GM15510 (cell line): ENCODE results near the gene FGFR3.

Experiments used
- POLR2A ChIP-seq: IDR thresholded peaks from 3 replicates; pipeline ENCODE4 v1.6.1; 2011; ENCODE audit warnings: borderline replicate concordance; ENCODE audit not compliant: insufficient read length; ENCODE audit errors: extremely low read depth

FGFR3 gene

GRCh38 chr4:1787411-1788077 lies 5.5 kb upstream of the FGFR3 start:
- TF ChIP-seq POLR2A = no peak

GRCh38 chr4:1788254-1788973 lies 4.7 kb upstream of the FGFR3 start:
- TF ChIP-seq POLR2A = no peak

- no peak for TF ChIP-seq POLR2A
Measured at GRCh38 chr4:1789552-1789951, 3.5 kb upstream of the FGFR3 start.

GRCh38 chr4:1790005-1790404 lies 3.1 kb upstream of the FGFR3 start:
- no peak for TF ChIP-seq POLR2A

- no peak for TF ChIP-seq POLR2A
Measured at GRCh38 chr4:1792158-1792831, 798 bp upstream of the FGFR3 start.

GRCh38 chr4:1793496-1793840 lies 375 bp downstream of the FGFR3 start:
- TF ChIP-seq POLR2A = no peak

GRCh38 chr4:1793940-1794808 lies 1.1 kb downstream of the FGFR3 start:
- no peak for TF ChIP-seq POLR2A

GRCh38 chr4:1794809-1795298 lies 1.8 kb downstream of the FGFR3 start:
- no peak for TF ChIP-seq POLR2A

- TF ChIP-seq POLR2A = no peak
Measured at GRCh38 chr4:1795299-1796195, 2.5 kb downstream of the FGFR3 start.

- TF ChIP-seq POLR2A = no peak
Measured at GRCh38 chr4:1796486-1797204, 3.6 kb downstream of the FGFR3 start.

GRCh38 chr4:1797298-1797860 lies 4.3 kb downstream of the FGFR3 start:
- TF ChIP-seq POLR2A = no peak

- no peak for TF ChIP-seq POLR2A
Measured at GRCh38 chr4:1797861-1798579, 4.9 kb downstream of the FGFR3 start.
